Tibial nerve (tissue), 3 donors: ENCODE data around the gene SUCO.

Experiments used
- POLR2A ChIP-seq, 2 donors: fragments of 450-650 bp; IDR thresholded peaks; one replicate each; pipeline ENCODE4 v1.6.1; 2017; ENCODE audit warnings: antibody characterized with exemption in 2 of 2, mild to moderate bottlenecking in 2 of 2, moderate library complexity in 2 of 2
- TF ChIP-seq, protein P1 (sequence below), 5 experiments: fragments of 200-600 bp in 3 of 5; fragments of 450-650 bp in 2 of 5; sonication (generic) in 3 of 5; IDR thresholded peaks; one replicate each; pipeline ENCODE4 v1.5.1; 2016 to 2019; ENCODE audit warnings: antibody characterized with exemption in 5 of 5, mild to moderate bottlenecking in 3 of 5, moderate library complexity in 2 of 5

DNA sequence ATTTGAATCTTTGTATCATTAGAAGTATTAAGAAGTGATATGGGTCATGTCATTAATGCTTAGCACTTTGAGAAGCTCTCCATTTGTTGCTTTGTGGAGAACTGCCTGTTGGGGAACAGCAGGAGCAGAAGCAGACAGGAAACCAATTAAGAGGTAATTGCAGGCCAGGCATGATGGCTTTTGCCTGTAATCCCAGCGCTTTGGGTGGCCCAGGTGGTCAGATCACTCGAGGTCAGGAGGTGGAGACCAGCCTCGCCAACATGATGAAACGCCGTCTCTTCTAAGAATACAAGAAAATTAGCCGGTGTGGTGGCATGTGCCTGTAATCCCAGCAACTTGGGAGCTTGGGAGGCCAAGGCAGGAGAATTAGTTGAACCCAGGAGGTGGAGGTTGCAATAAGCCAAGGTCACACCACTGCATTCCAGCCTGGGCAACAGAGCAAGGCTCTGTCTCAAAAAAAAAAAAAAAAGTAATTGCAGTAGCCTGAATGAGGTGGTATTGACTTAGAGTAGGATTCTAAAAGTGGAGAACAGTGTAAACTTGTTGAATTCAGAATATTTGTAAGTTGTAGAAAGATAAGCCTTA, 68.2 kb downstream of the SUCO start:
- TF ChIP-seq, protein P1, sequence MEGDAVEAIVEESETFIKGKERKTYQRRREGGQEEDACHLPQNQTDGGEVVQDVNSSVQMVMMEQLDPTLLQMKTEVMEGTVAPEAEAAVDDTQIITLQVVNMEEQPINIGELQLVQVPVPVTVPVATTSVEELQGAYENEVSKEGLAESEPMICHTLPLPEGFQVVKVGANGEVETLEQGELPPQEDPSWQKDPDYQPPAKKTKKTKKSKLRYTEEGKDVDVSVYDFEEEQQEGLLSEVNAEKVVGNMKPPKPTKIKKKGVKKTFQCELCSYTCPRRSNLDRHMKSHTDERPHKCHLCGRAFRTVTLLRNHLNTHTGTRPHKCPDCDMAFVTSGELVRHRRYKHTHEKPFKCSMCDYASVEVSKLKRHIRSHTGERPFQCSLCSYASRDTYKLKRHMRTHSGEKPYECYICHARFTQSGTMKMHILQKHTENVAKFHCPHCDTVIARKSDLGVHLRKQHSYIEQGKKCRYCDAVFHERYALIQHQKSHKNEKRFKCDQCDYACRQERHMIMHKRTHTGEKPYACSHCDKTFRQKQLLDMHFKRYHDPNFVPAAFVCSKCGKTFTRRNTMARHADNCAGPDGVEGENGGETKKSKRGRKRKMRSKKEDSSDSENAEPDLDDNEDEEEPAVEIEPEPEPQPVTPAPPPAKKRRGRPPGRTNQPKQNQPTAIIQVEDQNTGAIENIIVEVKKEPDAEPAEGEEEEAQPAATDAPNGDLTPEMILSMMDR (IDR thresholded peaks at IDR 0.05): no peak
- TF ChIP-seq POLR2A (IDR thresholded peaks at IDR 0.05): no peak
